HG03521 (cell line): ENCODE results near the gene FCER1G.
"Not testable (repeated sequence)": the region's sequence is repeated elsewhere in the genome, so short reads cannot be mapped to it uniquely, and the experiment has no call there.

Experiments
- ATAC-seq: cut with Tn5 transposase; IDR thresholded peaks from one replicate; pipeline ENCODE4 v1.9.1; 2021; ENCODE audit warnings: mild to moderate bottlenecking, moderate library complexity; ENCODE audit not compliant: unreplicated experiment

Gene FCER1G

GRCh38 chr1:161226759-161227158 lies 11.7 kb downstream of the FCER1G start:
- ATAC-seq: no peak

GRCh38 chr1:161227196-161227871 lies 12.2 kb downstream of the FCER1G start:
- peak; percentile 31 for ATAC-seq

GRCh38 chr1:161228032-161228431 lies 12.9 kb downstream of the FCER1G start:
- ATAC-seq: no peak

- no peak for ATAC-seq
Observed at GRCh38 chr1:161229896-161230295, 14.8 kb downstream of the FCER1G start.

- no peak for ATAC-seq
Observed at GRCh38 chr1:161230762-161231161, 15.7 kb downstream of the FCER1G start.

- ATAC-seq: no peak
Observed at GRCh38 chr1:161233102-161233501, 18.0 kb downstream of the FCER1G start.

GRCh38 chr1:161235957-161236775 lies 21.1 kb downstream of the FCER1G start:
- ATAC-seq: no peak

GRCh38 chr1:161238039-161238473 lies 23.0 kb downstream of the FCER1G start, which contains the start of gene NR1I3:
Gene NR1I3, minus strand, starts transcription at chr1:161238203. Its CDS starts 1,638 bp downstream, at chr1:161236565.
- ATAC-seq: no peak

GRCh38 chr1:161241682-161242081 lies 26.6 kb downstream of the FCER1G start:
- ATAC-seq: no peak

GRCh38 chr1:161242313-161242712 lies 27.2 kb downstream of the FCER1G start:
- no peak for ATAC-seq

GRCh38 chr1:161244888-161245287 lies 29.8 kb downstream of the FCER1G start:
- ATAC-seq: no peak

- not testable (repeated sequence) for ATAC-seq
Observed at GRCh38 chr1:161250100-161250499, 35.0 kb downstream of the FCER1G start.

- ATAC-seq: no peak
Observed at GRCh38 chr1:161250829-161251228, 35.7 kb downstream of the FCER1G start.

- ATAC-seq: no peak
Observed at GRCh38 chr1:161251579-161251978, 36.5 kb downstream of the FCER1G start.

- not testable (repeated sequence) for ATAC-seq
Observed at GRCh38 chr1:161255302-161255701, 40.2 kb downstream of the FCER1G start.

- ATAC-seq: not testable (repeated sequence)
Observed at GRCh38 chr1:161255955-161256520, 40.9 kb downstream of the FCER1G start.

- ATAC-seq: not testable (repeated sequence)
Observed at GRCh38 chr1:161257109-161257508, 42.0 kb downstream of the FCER1G start.

- no peak for ATAC-seq
Observed at GRCh38 chr1:161258439-161259344, 43.6 kb downstream of the FCER1G start, which contains the start of gene PCP4L1. Gene PCP4L1, plus strand, starts transcription at chr1:161258745. Its CDS starts 230 bp downstream, at chr1:161258975.

GRCh38 chr1:161259345-161259702 lies 44.2 kb downstream of the FCER1G start:
- no peak for ATAC-seq

GRCh38 chr1:161259765-161260164 lies 44.7 kb downstream of the FCER1G start:
- no peak for ATAC-seq
